Left lung (tissue), 10 donors: ENCODE measurements around the gene ENPP5. TPM values are rescaled to one million over a fixed set of nuclear protein-coding genes. Genes with fewer than 3 reads are reported as not detected.

Experiments used
- ATAC-seq: fragments of 200-7000 bp; cut with Tn5 transposase; one replicate; pipeline ENCODE4 v1.9.1; 2020; ENCODE audit warnings: moderate library complexity
- DNase-seq, 4 donors: peaks; one replicate each; pipeline ENCODE4 v3.0.0-alpha.2; 2013 to 2020
- H3K27ac ChIP-seq, 2 donors: fragments of 200-600 bp; sonication (generic) in 1 of 2; one replicate each; pipeline versions ENCODE4 v1.5.0 to v1.8.0; 2020 to 2021
- H3K27me3 ChIP-seq, 2 donors: fragments of 200-600 bp; sonication (generic) in 1 of 2; one replicate each; pipeline versions ENCODE4 v1.5.0 to v1.8.0; 2020 to 2021
- H3K36me3 ChIP-seq, 2 donors: fragments of 200-600 bp; sonication (generic) in 1 of 2; one replicate each; pipeline versions ENCODE4 v1.5.0 to v1.8.0; 2020 to 2021
- H3K4me1 ChIP-seq, 2 donors: fragments of 200-600 bp; one replicate each; pipeline ENCODE4 v1.8.0; 2021
- H3K4me3 ChIP-seq, 2 donors: fragments of 200-600 bp; sonication (generic) in 1 of 2; one replicate each; pipeline versions ENCODE4 v1.5.0 to v1.8.0; 2020 to 2021; ENCODE audit warnings: mild to moderate bottlenecking in 1 of 2
- H3K9me3 ChIP-seq, 2 donors: fragments of 200-600 bp; sonication (generic) in 1 of 2; one replicate each; pipeline versions ENCODE4 v1.5.0 to v1.8.0; 2020 to 2021
- CTCF ChIP-seq, 2 donors: fragments of 200-600 bp; sonication (generic) in 1 of 2; IDR thresholded peaks; one replicate each; pipeline versions ENCODE4 v1.5.0 to v1.8.0; 2021; ENCODE audit warnings: antibody characterized with exemption in 2 of 2
- intact Hi-C, 2 donors: fragments of 100-400 bp; cut with DNase I; formaldehyde crosslinking; loops; one replicate each; pipeline versions ENCODE4 v1.11.2 to v1.14.2; 2022
- polyA plus RNA-seq, 6 donors: library from polyadenylated mRNA; unstranded; fragments of 120-200 nt; gene quantifications; one replicate each; pipeline ENCODE4 v1.2.1, GENCODE V29; 2013; ENCODE audit not compliant: insufficient read length in 6 of 6
- total RNA-seq, 2 donors: library from RNA; stranded (reverse); fragmentation: NEBNext Ultra II Directional; extraction: Animal tissue kit (Norgen Biotek cat#: 25700); gene quantifications; one replicate each; pipeline ENCODE4 v1.2.1, GENCODE V29; 2021
- donor health status: DM: no; HTN: yes; CAD: no.
- donor health status: DM: no; HTN: no; CAD: no.

ENPP5 gene
- total and polyA plus RNA-seq, 8 donors, result 7.7 to 17.1 (median 10.7) TPM

- no peak overlapping the region for H3K27ac ChIP-seq
- intact Hi-C loops, result no loop called here
Measured at GRCh38 chr6:46216879-46217278, 46.1 kb upstream of the ENPP5 start.

GRCh38 chr6:46215777-46216176 lies 45.0 kb upstream of the ENPP5 start:
- intact Hi-C loops, result no loop called here
- peak; percentile 83 for ATAC-seq
- Histone ChIP-seq H3K36me3 (no peaks in the 10 kb centered on the region), H3K4me1 (no peaks in the 10 kb centered on the region), H3K27ac (no peak overlapping the region), H3K9me3 (no peaks in the 10 kb centered on the region), H3K27me3 (no peaks in the 10 kb centered on the region), H3K4me3 (no peak overlapping the region)
- TF ChIP-seq CTCF (IDR thresholded peaks at IDR 0.05), result no peak
- DNase-seq, result no peak

More at GRCh38 chr6:46216879-46217278, 46.1 kb upstream of the ENPP5 start:
- no peaks in the 10 kb centered on the region for H3K27me3 ChIP-seq
- TF ChIP-seq CTCF (IDR thresholded peaks at IDR 0.05), result no peak
- no peaks in the 10 kb centered on the region for H3K9me3 ChIP-seq
- ATAC-seq (no peak), DNase-seq (no peak)
- no peaks in the 10 kb centered on the region for H3K36me3 ChIP-seq
- H3K4me1 ChIP-seq, result no peaks in the 10 kb centered on the region
- H3K4me3 ChIP-seq, result no peak overlapping the region

GRCh38 chr6:46215213-46215612 lies 44.4 kb upstream of the ENPP5 start:
- no peak for DNase-seq
- Histone ChIP-seq H3K27ac (no peak overlapping the region), H3K36me3 (no peaks in the 10 kb centered on the region), H3K9me3 (no peaks in the 10 kb centered on the region), H3K4me1 (no peaks in the 10 kb centered on the region), H3K27me3 (no peaks in the 10 kb centered on the region), H3K4me3 (no peak overlapping the region)
- no peak for TF ChIP-seq CTCF (IDR thresholded peaks at IDR 0.05)
- peak; percentile 65 for ATAC-seq
- intact Hi-C loops, result no loop called here

GRCh38 chr6:46211917-46212316 lies 41.1 kb upstream of the ENPP5 start:
- no peak for TF ChIP-seq CTCF (IDR thresholded peaks at IDR 0.05)
- no peaks in the 10 kb centered on the region for H3K4me1 ChIP-seq
- no peak for DNase-seq
- H3K9me3 ChIP-seq, result no peaks in the 10 kb centered on the region
- H3K36me3 ChIP-seq, result no peaks in the 10 kb centered on the region
- intact Hi-C loops, result no loop called here
- ATAC-seq, result no peak
- no peaks in the 10 kb centered on the region for H3K27me3 ChIP-seq
- H3K27ac ChIP-seq, result no peak overlapping the region
- no peak overlapping the region for H3K4me3 ChIP-seq

- TF ChIP-seq CTCF (IDR thresholded peaks at IDR 0.05), result no peak
- intact Hi-C loops, result no loop called here
- H3K36me3 ChIP-seq, result no peaks in the 10 kb centered on the region
- H3K4me3 ChIP-seq, result no peak overlapping the region
- H3K27ac ChIP-seq, result no peak overlapping the region
- no peaks in the 10 kb centered on the region for H3K9me3 ChIP-seq
- no peaks in the 10 kb centered on the region for H3K4me1 ChIP-seq
- DNase-seq, result no peak
- ATAC-seq, result no peak
- no peaks in the 10 kb centered on the region for H3K27me3 ChIP-seq
Measured at GRCh38 chr6:46210294-46210693, 39.5 kb upstream of the ENPP5 start.
